Kidney (tissue), 14 donors: ENCODE results near the gene GNB1. TPM values are rescaled to one million over a fixed set of nuclear protein-coding genes. Genes with fewer than 3 reads are reported as not detected.

Experiments
- DNase-seq, 5 donors: peaks; one replicate each; pipeline ENCODE4 v3.0.0-alpha.2; 2013 to 2020
- FAIRE-seq: peaks from 2 replicates; lab custom pipeline; 2012; peaks lifted over from hg19 to GRCh38; lab: Jason Lieb, UNC
- H3K27ac ChIP-seq, 2 donors: one replicate each; pipeline ENCODE4 v1.7.0; 2013; ENCODE audit warnings: low read depth in 2 of 2, low read length in 2 of 2, inconsistent platforms in 1 of 2
- H3K27me3 ChIP-seq: one replicate; pipeline ENCODE4 v1.7.1; 2013; ENCODE audit warnings: low read length, inconsistent platforms; ENCODE audit not compliant: control insufficient read depth, insufficient read depth
- H3K36me3 ChIP-seq, 3 donors: one replicate each; pipeline versions ENCODE4 v1.7.0 to v1.7.1; 2013; ENCODE audit warnings: low read length in 3 of 3, control low read depth in 1 of 3, inconsistent platforms in 1 of 3; ENCODE audit not compliant: insufficient read depth in 3 of 3, control insufficient read depth in 2 of 3
- H3K4me1 ChIP-seq, 3 donors: one replicate each; pipeline versions ENCODE4 v1.7.0 to v1.7.1; 2013; ENCODE audit warnings: low read length in 3 of 3, inconsistent platforms in 1 of 3, low read depth in 1 of 3; ENCODE audit not compliant: control insufficient read depth in 2 of 3, insufficient read depth in 2 of 3
- H3K4me3 ChIP-seq, 3 donors: one replicate each; pipeline versions ENCODE4 v1.7.0 to v1.8.1; 2013; ENCODE audit warnings: low read length in 3 of 3, control low read depth in 1 of 3, inconsistent platforms in 1 of 3
- H3K9ac ChIP-seq, 3 donors: one replicate each; pipeline versions ENCODE4 v1.7.0 to v1.7.1; 2013; ENCODE audit warnings: low read length in 3 of 3, control low read depth in 1 of 3, inconsistent platforms in 1 of 3
- H3K9me3 ChIP-seq, 3 donors: one replicate each; pipeline versions ENCODE4 v1.7.0 to v1.7.1; 2013; ENCODE audit warnings: low read length in 3 of 3, control low read depth in 1 of 3, inconsistent platforms in 1 of 3; ENCODE audit not compliant: control insufficient read depth in 2 of 3, insufficient read depth in 1 of 3
- intact Hi-C: fragments of 100-400 bp; cut with DNase I; formaldehyde crosslinking; loops from one replicate; pipeline ENCODE4 v1.11.1; 2022
- polyA plus RNA-seq: library from polyadenylated mRNA; stranded (reverse); fragments of 350-450 nt; fragmentation: Illumina TruSeq; extraction: RNeasy Lipid Tissue Mini Kit (QIAGEN cat#74804); gene quantifications from one replicate; pipeline ENCODE4 v1.2.3, GENCODE V29; 2014; ENCODE audit warnings: low read depth, low replicate concordance; ENCODE audit not compliant: insufficient read depth
- total RNA-seq: library from RNA; stranded (reverse); fragmentation: NEBNext Ultra II Directional; extraction: Animal tissue kit (Norgen Biotek cat#: 25700); gene quantifications from one replicate; pipeline ENCODE4 v1.2.1, GENCODE V29; 2021
- TF ChIP-seq, protein P1 (sequence below): IDR thresholded peaks from 3 replicates; pipeline ENCODE4 v1.5.1; 2012; ENCODE audit warnings: mild to moderate bottlenecking, moderate library complexity, borderline replicate concordance; ENCODE audit not compliant: insufficient read depth; ENCODE audit errors: extremely low read depth
- donor health status: control.
- donor health status: control.
- donor health status: control.
- donor health status: control.
- donor health status: control.
- donor health status: DM: yes; HTN: yes; CAD: no.
- donor health status: Normal renal cell carcinoma (clear cell type).

The GNB1 gene
- total and polyA plus RNA-seq, 2 donors from 2014 or later, result 144 to 347 TPM

DNA sequence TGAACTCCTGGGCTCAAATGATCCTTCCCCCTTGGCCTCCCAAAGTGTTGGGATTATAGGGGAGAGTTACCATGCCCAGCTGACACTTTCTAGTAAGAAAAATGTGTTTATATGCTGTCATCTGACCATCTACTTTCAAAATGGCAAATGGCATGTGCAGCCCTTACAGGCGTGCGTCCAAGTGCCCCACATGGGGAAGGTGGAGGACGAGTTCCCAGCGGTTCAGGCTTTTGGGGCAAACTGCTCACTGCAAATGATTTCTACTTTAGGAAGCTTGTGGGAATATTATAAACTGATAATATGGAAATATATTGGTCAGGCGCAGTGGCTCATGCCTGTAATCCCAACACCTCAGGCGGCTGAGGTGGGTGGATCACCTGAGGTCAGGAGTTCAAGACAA, 71.1 kb downstream of the GNB1 start:
- H3K9ac ChIP-seq, result no peak overlapping the region
- H3K36me3 ChIP-seq, result peaks cover 11 to 31% (median 17%) of the 10 kb centered on the region in 3 donors
- intact Hi-C loops, result no loop called here
- DNase-seq (no peak), FAIRE-seq (no peak)
- no peak overlapping the region for H3K4me3 ChIP-seq
- H3K9me3 ChIP-seq, result no peaks in the 10 kb centered on the region
- H3K27ac ChIP-seq, result no peak overlapping the region
- H3K4me1 ChIP-seq, result no peaks in the 10 kb centered on the region
- no peaks in the 10 kb centered on the region for H3K27me3 ChIP-seq
- TF ChIP-seq, protein P1, sequence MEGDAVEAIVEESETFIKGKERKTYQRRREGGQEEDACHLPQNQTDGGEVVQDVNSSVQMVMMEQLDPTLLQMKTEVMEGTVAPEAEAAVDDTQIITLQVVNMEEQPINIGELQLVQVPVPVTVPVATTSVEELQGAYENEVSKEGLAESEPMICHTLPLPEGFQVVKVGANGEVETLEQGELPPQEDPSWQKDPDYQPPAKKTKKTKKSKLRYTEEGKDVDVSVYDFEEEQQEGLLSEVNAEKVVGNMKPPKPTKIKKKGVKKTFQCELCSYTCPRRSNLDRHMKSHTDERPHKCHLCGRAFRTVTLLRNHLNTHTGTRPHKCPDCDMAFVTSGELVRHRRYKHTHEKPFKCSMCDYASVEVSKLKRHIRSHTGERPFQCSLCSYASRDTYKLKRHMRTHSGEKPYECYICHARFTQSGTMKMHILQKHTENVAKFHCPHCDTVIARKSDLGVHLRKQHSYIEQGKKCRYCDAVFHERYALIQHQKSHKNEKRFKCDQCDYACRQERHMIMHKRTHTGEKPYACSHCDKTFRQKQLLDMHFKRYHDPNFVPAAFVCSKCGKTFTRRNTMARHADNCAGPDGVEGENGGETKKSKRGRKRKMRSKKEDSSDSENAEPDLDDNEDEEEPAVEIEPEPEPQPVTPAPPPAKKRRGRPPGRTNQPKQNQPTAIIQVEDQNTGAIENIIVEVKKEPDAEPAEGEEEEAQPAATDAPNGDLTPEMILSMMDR, result no peak

DNA sequence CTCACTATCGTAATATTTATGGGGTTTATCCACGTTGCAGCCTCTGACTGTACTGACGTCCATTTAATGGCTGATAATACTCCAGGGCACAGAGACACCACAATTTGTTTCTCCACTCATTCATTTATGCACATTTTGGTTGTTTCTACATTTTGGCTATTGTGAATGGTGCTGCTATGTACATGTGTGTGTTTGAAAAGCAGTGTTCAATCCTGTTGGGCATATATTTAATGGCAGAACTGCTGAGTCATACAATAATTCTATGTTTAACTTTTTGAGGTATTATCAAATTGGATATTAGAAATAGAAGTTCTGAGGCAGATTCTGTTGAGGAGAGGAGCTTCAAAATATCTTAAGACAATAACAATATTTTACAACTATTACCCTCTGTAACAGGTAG, 73.7 kb downstream of the GNB1 start:
- no peak for FAIRE-seq
- Histone ChIP-seq H3K4me1 (no peaks in the 10 kb centered on the region), H3K36me3 (peaks cover 11 to 40% (median 22%) of the 10 kb centered on the region in 3 donors), H3K27ac (no peak overlapping the region), H3K4me3 (no peak overlapping the region), H3K9me3 (no peaks in the 10 kb centered on the region), H3K9ac (no peak overlapping the region), H3K27me3 (no peaks in the 10 kb centered on the region)
- intact Hi-C loops, result no loop called here
- TF ChIP-seq, protein P1, result no peak
- no peak for DNase-seq

DNA sequence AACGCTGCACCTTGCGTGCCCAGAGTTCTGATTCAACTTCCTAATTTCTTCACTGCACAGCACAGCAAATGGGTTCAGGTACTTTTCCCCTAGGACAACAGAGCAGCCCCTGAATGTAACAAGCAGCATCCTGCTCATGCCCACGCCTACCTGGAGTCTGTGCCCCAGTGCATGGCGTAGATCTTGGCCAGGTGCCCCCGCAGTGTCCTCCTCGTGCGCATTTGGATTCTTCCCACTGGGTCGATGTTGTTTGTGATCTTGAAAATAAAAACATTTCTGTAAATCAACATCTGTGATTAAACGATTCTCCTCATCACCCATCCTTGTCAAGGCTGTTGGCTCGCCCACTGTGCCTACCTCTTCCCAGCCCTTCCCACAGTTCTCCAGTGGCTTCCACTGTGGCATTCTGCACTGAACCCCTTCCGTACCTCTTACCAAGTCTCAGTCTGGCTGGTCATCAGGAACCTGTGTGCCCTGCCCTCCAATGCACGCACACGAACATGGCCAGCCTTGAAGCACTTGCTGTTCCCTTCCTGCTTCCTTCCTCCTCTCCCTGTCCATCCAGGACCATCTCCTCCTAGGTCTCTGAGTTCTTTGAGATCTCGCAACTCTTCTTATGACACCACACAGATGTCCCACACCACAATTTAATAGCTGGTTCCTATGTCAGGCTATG, 75.1 kb downstream of the GNB1 start:
- FAIRE-seq, result no peak
- Histone ChIP-seq H3K27me3 (no peaks in the 10 kb centered on the region), H3K4me3 (no peak overlapping the region), H3K4me1 (no peaks in the 10 kb centered on the region), H3K9ac (no peak overlapping the region), H3K27ac (no peak overlapping the region), H3K36me3 (peaks cover 11 to 34% (median 22%) of the 10 kb centered on the region in 3 donors), H3K9me3 (no peaks in the 10 kb centered on the region)
- TF ChIP-seq, protein P1, result no peak
- DNase-seq, result no peak
- intact Hi-C loops, result no loop called here
